ENCODE measurements around the gene ARAP2. TPM values are rescaled to one million over a fixed set of nuclear protein-coding genes. Genes with fewer than 3 reads are reported as not detected.

Gene ARAP2
- total and polyA plus RNA-seq, 2 donors, result 23.7 to 67.0 TPM

- Histone ChIP-seq H3K9me3 (ENCODE audit: control insufficient read depth in 2 of 2, insufficient read depth in 1 of 2, low read length in 1 of 2) (no peaks in the 10 kb centered on the region), H3K4me1 (ENCODE audit: control insufficient read depth in 2 of 2, insufficient read depth in 2 of 2, low read length in 2 of 2) (no peaks in the 10 kb centered on the region), H3K4me3 (ENCODE audit: low read length in 2 of 2) (no peak overlapping the region), H3K27ac (ENCODE audit: low read depth in 1 of 2, low read length in 1 of 2) (no peak overlapping the region), H3K27me3 (ENCODE audit: control insufficient read depth in 2 of 2, insufficient read depth in 1 of 2, low read length in 1 of 2) (no peaks in the 10 kb centered on the region), H3K36me3 (ENCODE audit: control insufficient read depth in 2 of 2, insufficient read depth in 2 of 2, low read length in 1 of 2) (peaks cover 3 to 48% of the 10 kb centered on the region in 2 donors)
- DNase-seq (ENCODE audit: low read depth in 6 of 9, low spot score in 9 of 9), result no peak
- WGBS, result 98% methylated on average over 9 of the region's 9 CpGs
These were observed 152.3 kb downstream of the ARAP2 start for GRCh38 chr4:36091997-36092396.

- Histone ChIP-seq H3K36me3 (ENCODE audit: control insufficient read depth in 2 of 2, insufficient read depth in 2 of 2, low read length in 1 of 2) (peaks cover 9 to 42% of the 10 kb centered on the region in 2 donors), H3K27me3 (ENCODE audit: control insufficient read depth in 2 of 2, insufficient read depth in 1 of 2, low read length in 1 of 2) (no peaks in the 10 kb centered on the region), H3K4me1 (ENCODE audit: control insufficient read depth in 2 of 2, insufficient read depth in 2 of 2, low read length in 2 of 2) (no peaks in the 10 kb centered on the region), H3K27ac (ENCODE audit: low read depth in 1 of 2, low read length in 1 of 2) (no peak overlapping the region), H3K4me3 (ENCODE audit: low read length in 2 of 2) (no peak overlapping the region), H3K9me3 (ENCODE audit: control insufficient read depth in 2 of 2, insufficient read depth in 1 of 2, low read length in 1 of 2) (no peaks in the 10 kb centered on the region)
- 60% methylated on average over 1 of the region's 1 CpG for WGBS
- no peak for DNase-seq (ENCODE audit: low read depth in 6 of 9, low spot score in 9 of 9)
These were observed 155.8 kb downstream of the ARAP2 start for GRCh38 chr4:36088542-36088941.

GRCh38 chr4:36086261-36086786, 158.0 kb downstream of the ARAP2 start:
- 99% methylated on average over 1 of the region's 1 CpG for WGBS
- DNase-seq (ENCODE audit: low read depth in 6 of 9, low spot score in 9 of 9), result no peak

GRCh38 chr4:36082817-36083216, 161.5 kb downstream of the ARAP2 start:
- H3K4me1 ChIP-seq (ENCODE audit: control insufficient read depth in 2 of 2, insufficient read depth in 2 of 2, low read length in 2 of 2), result no peaks in the 10 kb centered on the region
- WGBS, result 96% methylated on average over 4 of the region's 4 CpGs
- peaks cover 23 to 54% of the 10 kb centered on the region in 2 donors for H3K36me3 ChIP-seq (ENCODE audit: control insufficient read depth in 2 of 2, insufficient read depth in 2 of 2, low read length in 1 of 2)
- H3K9me3 ChIP-seq (ENCODE audit: control insufficient read depth in 2 of 2, insufficient read depth in 1 of 2, low read length in 1 of 2), result no peaks in the 10 kb centered on the region
- H3K4me3 ChIP-seq (ENCODE audit: low read length in 2 of 2), result no peak overlapping the region
- no peak for DNase-seq (ENCODE audit: low read depth in 6 of 9, low spot score in 9 of 9)
- no peak overlapping the region for H3K27ac ChIP-seq (ENCODE audit: low read depth in 1 of 2, low read length in 1 of 2)
- no peaks in the 10 kb centered on the region for H3K27me3 ChIP-seq (ENCODE audit: control insufficient read depth in 2 of 2, insufficient read depth in 1 of 2, low read length in 1 of 2)

More at GRCh38 chr4:36086261-36086786, 158.0 kb downstream of the ARAP2 start:
- no peaks in the 10 kb centered on the region for H3K9me3 ChIP-seq (ENCODE audit: control insufficient read depth in 2 of 2, insufficient read depth in 1 of 2, low read length in 1 of 2)
- peaks cover 20 to 51% of the 10 kb centered on the region in 2 donors for H3K36me3 ChIP-seq (ENCODE audit: control insufficient read depth in 2 of 2, insufficient read depth in 2 of 2, low read length in 1 of 2)
- H3K27ac ChIP-seq (ENCODE audit: low read depth in 1 of 2, low read length in 1 of 2), result no peak overlapping the region
- no peaks in the 10 kb centered on the region for H3K4me1 ChIP-seq (ENCODE audit: control insufficient read depth in 2 of 2, insufficient read depth in 2 of 2, low read length in 2 of 2)
- no peak overlapping the region for H3K4me3 ChIP-seq (ENCODE audit: low read length in 2 of 2)
- H3K27me3 ChIP-seq (ENCODE audit: control insufficient read depth in 2 of 2, insufficient read depth in 1 of 2, low read length in 1 of 2), result no peaks in the 10 kb centered on the region

- no peaks in the 10 kb centered on the region for H3K4me1 ChIP-seq (ENCODE audit: control insufficient read depth in 2 of 2, insufficient read depth in 2 of 2, low read length in 2 of 2)
- 97% methylated on average over 3 of the region's 3 CpGs for WGBS
- H3K4me3 ChIP-seq (ENCODE audit: low read length in 2 of 2), result no peak overlapping the region
- H3K9me3 ChIP-seq (ENCODE audit: control insufficient read depth in 2 of 2, insufficient read depth in 1 of 2, low read length in 1 of 2), result no peaks in the 10 kb centered on the region
- no peaks in the 10 kb centered on the region for H3K27me3 ChIP-seq (ENCODE audit: control insufficient read depth in 2 of 2, insufficient read depth in 1 of 2, low read length in 1 of 2)
- H3K27ac ChIP-seq (ENCODE audit: low read depth in 1 of 2, low read length in 1 of 2), result no peak overlapping the region
- no peak for DNase-seq (ENCODE audit: low read depth in 6 of 9, low spot score in 9 of 9)
- H3K36me3 ChIP-seq (ENCODE audit: control insufficient read depth in 2 of 2, insufficient read depth in 2 of 2, low read length in 1 of 2), result peaks cover 30 to 58% of the 10 kb centered on the region in 2 donors
These were observed 163.1 kb downstream of the ARAP2 start for GRCh38 chr4:36081185-36081584.

- Histone ChIP-seq H3K36me3 (ENCODE audit: control insufficient read depth in 2 of 2, insufficient read depth in 2 of 2, low read length in 1 of 2) (peaks cover 30 to 58% of the 10 kb centered on the region in 2 donors), H3K4me1 (ENCODE audit: control insufficient read depth in 2 of 2, insufficient read depth in 2 of 2, low read length in 2 of 2) (no peaks in the 10 kb centered on the region), H3K27ac (ENCODE audit: low read depth in 1 of 2, low read length in 1 of 2) (no peak overlapping the region), H3K4me3 (ENCODE audit: low read length in 2 of 2) (no peak overlapping the region), H3K9me3 (ENCODE audit: control insufficient read depth in 2 of 2, insufficient read depth in 1 of 2, low read length in 1 of 2) (no peaks in the 10 kb centered on the region), H3K27me3 (ENCODE audit: control insufficient read depth in 2 of 2, insufficient read depth in 1 of 2, low read length in 1 of 2) (no peaks in the 10 kb centered on the region)
- WGBS, result 97% methylated on average over 2 of the region's 2 CpGs
- no peak for DNase-seq (ENCODE audit: low read depth in 6 of 9, low spot score in 9 of 9)
These were observed 164.6 kb downstream of the ARAP2 start for GRCh38 chr4:36079666-36080065.

GRCh38 chr4:36078319-36078718, 166.0 kb downstream of the ARAP2 start:
- Histone ChIP-seq H3K4me1 (ENCODE audit: control insufficient read depth in 2 of 2, insufficient read depth in 2 of 2, low read length in 2 of 2) (no peaks in the 10 kb centered on the region), H3K27ac (ENCODE audit: low read depth in 1 of 2, low read length in 1 of 2) (no peak overlapping the region), H3K36me3 (ENCODE audit: control insufficient read depth in 2 of 2, insufficient read depth in 2 of 2, low read length in 1 of 2) (peaks cover 24 to 58% of the 10 kb centered on the region in 2 donors), H3K27me3 (ENCODE audit: control insufficient read depth in 2 of 2, insufficient read depth in 1 of 2, low read length in 1 of 2) (no peaks in the 10 kb centered on the region), H3K4me3 (ENCODE audit: low read length in 2 of 2) (no peak overlapping the region), H3K9me3 (ENCODE audit: control insufficient read depth in 2 of 2, insufficient read depth in 1 of 2, low read length in 1 of 2) (no peaks in the 10 kb centered on the region)
- over 99% methylated on average over 4 of the region's 4 CpGs for WGBS
- DNase-seq (ENCODE audit: low read depth in 6 of 9, low spot score in 9 of 9), result no peak

- no peak for DNase-seq (ENCODE audit: low read depth in 6 of 9, low spot score in 9 of 9)
- no peaks in the 10 kb centered on the region for H3K4me1 ChIP-seq (ENCODE audit: control insufficient read depth in 2 of 2, insufficient read depth in 2 of 2, low read length in 2 of 2)
- no peak overlapping the region for H3K4me3 ChIP-seq (ENCODE audit: low read length in 2 of 2)
- 99% methylated on average over 3 of the region's 3 CpGs for WGBS
- no peak overlapping the region for H3K27ac ChIP-seq (ENCODE audit: low read depth in 1 of 2, low read length in 1 of 2)
- H3K36me3 ChIP-seq (ENCODE audit: control insufficient read depth in 2 of 2, insufficient read depth in 2 of 2, low read length in 1 of 2), result peaks cover 14 to 42% of the 10 kb centered on the region in 2 donors
- H3K27me3 ChIP-seq (ENCODE audit: control insufficient read depth in 2 of 2, insufficient read depth in 1 of 2, low read length in 1 of 2), result no peaks in the 10 kb centered on the region
- H3K9me3 ChIP-seq (ENCODE audit: control insufficient read depth in 2 of 2, insufficient read depth in 1 of 2, low read length in 1 of 2), result no peaks in the 10 kb centered on the region
These were observed 171.8 kb downstream of the ARAP2 start for GRCh38 chr4:36072529-36072928.

GRCh38 chr4:36067116-36067515, 177.2 kb downstream of the ARAP2 start:
- 86% methylated on average over 2 of the region's 2 CpGs for WGBS
- H3K36me3 ChIP-seq (ENCODE audit: control insufficient read depth in 2 of 2, insufficient read depth in 2 of 2, low read length in 1 of 2), result peaks cover 23 to 37% of the 10 kb centered on the region in 2 donors

More at GRCh38 chr4:36067116-36067515, 177.2 kb downstream of the ARAP2 start:
- Histone ChIP-seq H3K4me1 (ENCODE audit: control insufficient read depth in 2 of 2, insufficient read depth in 2 of 2, low read length in 2 of 2) (no peaks in the 10 kb centered on the region), H3K27me3 (ENCODE audit: control insufficient read depth in 2 of 2, insufficient read depth in 1 of 2, low read length in 1 of 2) (no peaks in the 10 kb centered on the region), H3K9me3 (ENCODE audit: control insufficient read depth in 2 of 2, insufficient read depth in 1 of 2, low read length in 1 of 2) (no peaks in the 10 kb centered on the region), H3K27ac (ENCODE audit: low read depth in 1 of 2, low read length in 1 of 2) (no peak overlapping the region), H3K4me3 (ENCODE audit: low read length in 2 of 2) (no peak overlapping the region)
- DNase-seq (ENCODE audit: low read depth in 6 of 9, low spot score in 9 of 9), result no peak
